ENCODE results near the gene INPP5B.

The INPP5B gene

GRCh38 chr1:37865348-37866120, 81.3 kb downstream of the INPP5B start:
- DNase-seq: no peak

DNA sequence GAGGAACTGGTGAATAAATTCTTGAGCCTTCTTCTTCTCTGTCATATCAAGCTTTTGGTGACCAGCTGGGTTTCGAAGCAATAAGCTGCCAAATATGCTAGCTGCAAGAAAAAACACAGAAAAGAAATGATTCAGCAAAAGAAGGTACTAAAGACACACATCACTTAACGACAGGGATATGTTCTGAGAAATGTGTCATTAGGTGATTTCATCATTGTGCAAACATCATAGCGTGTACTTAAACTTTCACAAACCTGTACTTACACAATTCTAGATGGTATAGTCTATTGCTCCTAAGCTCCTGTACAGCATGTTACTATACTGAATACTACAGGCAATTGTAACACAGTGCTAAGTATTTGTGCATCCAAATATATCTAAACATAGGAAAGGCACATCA, 84.5 kb downstream of the INPP5B start:
- DNase-seq: no peak

DNA sequence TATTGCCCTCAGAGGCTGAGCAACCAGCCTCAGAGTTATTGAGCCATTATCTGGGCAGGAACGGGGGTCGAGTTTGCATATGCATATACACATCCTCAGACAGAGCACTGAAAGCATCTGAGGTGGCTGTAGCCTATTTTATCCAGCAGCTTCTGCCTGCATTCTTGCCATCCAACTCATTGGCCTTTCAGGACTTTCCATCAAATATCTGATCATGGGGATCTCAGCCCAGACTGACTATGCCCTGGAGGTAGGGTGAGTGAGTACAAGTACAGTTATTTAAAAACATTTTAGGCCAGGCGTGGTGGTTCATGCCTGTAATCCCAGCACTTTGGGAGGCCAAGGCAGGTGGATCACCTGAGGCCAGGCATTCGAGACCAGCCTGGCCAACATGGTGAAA, 85.7 kb downstream of the INPP5B start:
- DNase-seq: no peak

DNA sequence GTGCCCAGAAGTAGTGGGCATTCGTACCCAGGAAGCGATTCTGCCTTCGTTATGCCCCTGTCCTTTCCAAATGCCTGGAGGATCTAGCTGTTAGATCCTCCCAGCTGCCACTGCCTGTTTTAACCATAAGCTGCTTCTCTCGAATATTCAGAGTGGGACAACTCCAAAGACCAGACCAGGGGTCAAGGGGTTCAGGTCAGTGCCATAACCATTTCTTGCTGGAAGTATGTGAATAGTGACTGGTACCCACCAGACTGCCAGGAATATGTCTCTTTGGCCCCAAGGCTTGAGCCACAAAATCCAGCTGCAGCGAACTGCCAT, 86.5 kb downstream of the INPP5B start:
- DNase-seq: no peak

GRCh38 chr1:37859507-37860345, 87.1 kb downstream of the INPP5B start, which contains the start of gene MTF1:
TSS of gene MTF1 (minus strand) at chr1:37859592. CDS start at chr1:37857658, 1,934 bp downstream.
- peak; percentile 78 for DNase-seq

DNA sequence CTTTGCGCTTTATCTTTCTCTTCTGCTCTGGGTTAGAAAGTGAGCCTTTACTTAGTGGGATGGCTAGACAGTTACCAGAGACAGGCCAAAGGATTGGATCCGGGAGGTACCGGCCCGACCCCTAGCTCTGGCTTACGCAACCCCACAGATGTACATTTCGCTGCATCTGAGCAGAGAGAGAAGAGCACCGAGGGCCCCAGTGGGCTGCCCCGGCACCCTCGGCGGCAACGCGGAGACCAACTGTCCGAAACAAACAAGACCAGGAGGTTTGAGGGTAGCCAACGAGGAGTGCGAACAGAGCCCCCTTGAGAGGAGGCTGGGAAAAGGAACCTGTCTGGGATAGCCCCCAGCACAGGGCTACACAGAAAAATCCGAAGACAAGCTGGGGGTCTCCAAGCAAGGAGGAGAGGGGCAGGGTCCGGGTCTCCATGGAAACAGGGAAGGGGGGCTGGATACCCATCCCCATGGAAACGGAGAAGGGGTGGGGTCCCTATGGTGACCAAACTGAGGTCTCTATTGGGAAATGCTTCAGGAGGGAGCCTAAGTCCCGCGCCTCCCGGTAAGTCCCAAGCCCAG, 87.8 kb downstream of the INPP5B start:
- DNase-seq: no peak

GRCh38 chr1:37854406-37854805, 92.4 kb downstream of the INPP5B start:
- DNase-seq: no peak

DNA sequence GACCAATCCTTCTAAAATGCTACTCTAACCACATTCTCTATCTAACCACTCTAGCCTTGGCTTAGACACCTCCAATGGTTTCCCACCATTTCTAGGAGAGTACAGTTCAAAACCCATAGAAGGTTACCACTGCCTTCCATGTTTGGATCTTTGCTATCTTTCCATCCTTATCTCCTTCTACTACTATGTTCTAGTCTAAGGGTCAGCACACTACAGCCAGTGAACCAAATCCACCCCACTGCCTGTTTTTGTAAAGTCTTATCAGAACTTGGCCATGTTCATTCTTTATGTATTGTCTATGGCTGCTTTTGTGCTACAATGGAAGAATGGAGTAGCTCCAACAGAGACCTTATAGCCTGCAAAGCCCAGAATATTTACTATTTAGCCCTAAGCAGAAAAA, 93.7 kb downstream of the INPP5B start:
- DNase-seq: no peak

- no peak for DNase-seq
Measured at GRCh38 chr1:37851782-37852210, 95.1 kb downstream of the INPP5B start.

GRCh38 chr1:37851262-37851661, 95.6 kb downstream of the INPP5B start:
- DNase-seq: no peak

DNA sequence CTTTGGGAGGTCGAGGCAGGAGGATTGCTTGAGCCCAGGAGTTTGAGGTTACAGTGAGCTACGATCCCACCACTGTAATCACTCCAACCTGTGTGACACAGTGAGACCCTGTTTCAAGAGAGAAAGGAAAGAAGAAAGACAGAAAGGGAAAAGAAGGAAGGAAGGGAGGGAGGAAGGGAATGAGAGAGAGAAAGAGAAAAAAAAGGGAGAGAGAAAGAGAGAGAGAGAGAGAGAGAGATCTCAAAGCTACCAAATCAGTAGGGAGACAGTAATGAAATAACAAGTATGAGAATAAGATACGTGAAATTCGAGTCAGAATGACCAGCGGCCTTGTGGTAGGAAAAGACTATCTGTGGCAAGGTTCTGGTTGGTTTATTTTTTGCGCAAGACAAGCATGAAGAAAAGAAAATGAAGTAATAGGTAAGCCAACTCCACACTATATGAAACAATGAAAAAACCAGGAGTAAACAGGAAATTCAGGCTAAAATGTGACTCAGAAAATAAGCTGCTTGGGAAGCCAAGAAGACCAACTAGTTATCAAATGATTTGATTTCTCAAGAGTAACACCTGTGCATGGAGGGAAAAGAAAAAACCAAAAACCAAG, 96.4 kb downstream of the INPP5B start:
- no peak for DNase-seq

- DNase-seq: no peak
Measured at GRCh38 chr1:37849480-37849879, 97.4 kb downstream of the INPP5B start.

DNA sequence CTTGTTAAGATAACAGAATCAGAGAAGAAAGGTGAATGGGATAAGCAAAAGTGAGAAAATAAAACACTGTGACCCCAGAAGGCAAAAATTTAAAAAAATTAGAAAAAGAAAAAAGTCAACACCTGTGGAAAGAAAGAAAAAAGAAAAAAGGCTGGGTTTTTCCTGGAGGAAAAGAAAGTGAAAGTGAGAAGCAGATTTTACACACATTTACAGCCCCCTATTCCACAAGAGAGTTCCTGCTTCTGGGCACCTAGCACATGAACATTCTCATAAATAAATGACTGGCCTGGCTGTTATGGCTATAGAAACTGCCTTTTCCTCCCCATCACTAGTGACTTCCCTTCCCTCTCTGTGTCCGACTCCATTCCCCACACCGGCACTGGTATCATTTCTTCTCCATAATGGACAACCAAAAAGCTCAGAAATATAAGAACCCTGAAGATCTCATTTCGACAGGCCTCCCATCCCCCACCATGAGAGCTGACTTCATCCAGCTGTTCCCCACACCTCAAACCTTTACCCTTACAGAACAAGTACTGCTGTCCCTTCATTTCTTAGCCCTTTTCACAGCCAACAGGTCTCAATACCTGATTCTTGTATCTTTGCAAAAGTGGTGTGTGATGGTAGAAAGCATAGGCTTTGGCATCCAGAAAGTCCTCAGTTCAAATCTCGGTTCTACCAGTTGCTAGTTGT, 100.1 kb downstream of the INPP5B start:
- DNase-seq: no peak

DNA sequence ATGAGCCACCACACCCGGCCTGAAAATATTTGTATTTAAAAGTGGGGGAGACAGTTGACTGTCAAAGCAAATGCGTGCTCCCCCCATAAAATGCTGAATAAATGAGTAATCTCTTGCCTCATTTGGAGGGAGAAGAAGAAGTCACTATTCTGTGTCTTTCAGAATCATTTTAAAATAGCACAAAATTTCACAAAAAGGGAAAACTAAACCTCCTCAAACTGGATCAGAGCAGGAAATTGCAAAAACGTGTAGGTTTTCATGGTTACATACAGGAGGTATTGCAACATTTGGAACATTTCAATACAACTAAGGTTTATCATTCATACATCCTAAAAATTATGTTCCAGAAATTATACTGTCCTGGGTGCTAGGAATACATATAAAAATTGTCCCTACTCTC, 101.1 kb downstream of the INPP5B start:
- no peak for DNase-seq

- DNase-seq: no peak
Measured at GRCh38 chr1:37845049-37845646, 101.7 kb downstream of the INPP5B start.

GRCh38 chr1:37844536-37844935, 102.3 kb downstream of the INPP5B start:
- no peak for DNase-seq

- DNase-seq: no peak
Measured at GRCh38 chr1:37841652-37842051, 105.2 kb downstream of the INPP5B start.

DNA sequence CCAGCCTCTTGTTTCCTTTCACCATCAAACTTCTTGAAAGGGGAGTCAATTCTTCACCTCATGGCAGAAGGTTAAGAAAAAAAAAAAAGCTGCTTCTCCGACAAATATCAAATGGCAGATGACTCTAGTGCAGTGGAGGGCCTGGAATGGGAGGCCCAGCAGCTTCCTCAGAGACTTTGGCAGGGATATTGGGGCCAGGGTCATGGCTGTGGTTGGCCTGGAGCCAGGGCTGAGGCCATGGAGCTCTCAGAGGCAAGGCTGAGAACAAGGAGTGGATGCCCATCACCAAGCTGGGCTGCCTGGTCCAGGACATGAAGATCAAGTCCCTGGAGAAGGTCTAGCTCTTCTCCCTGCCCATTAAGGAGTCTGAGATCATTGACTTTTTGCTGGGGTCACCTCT, 106.1 kb downstream of the INPP5B start:
- no peak for DNase-seq

- no peak for DNase-seq
Measured at GRCh38 chr1:37839676-37840075, 107.2 kb downstream of the INPP5B start.

GRCh38 chr1:37836788-37837187, 110.1 kb downstream of the INPP5B start:
- DNase-seq: no peak

DNA sequence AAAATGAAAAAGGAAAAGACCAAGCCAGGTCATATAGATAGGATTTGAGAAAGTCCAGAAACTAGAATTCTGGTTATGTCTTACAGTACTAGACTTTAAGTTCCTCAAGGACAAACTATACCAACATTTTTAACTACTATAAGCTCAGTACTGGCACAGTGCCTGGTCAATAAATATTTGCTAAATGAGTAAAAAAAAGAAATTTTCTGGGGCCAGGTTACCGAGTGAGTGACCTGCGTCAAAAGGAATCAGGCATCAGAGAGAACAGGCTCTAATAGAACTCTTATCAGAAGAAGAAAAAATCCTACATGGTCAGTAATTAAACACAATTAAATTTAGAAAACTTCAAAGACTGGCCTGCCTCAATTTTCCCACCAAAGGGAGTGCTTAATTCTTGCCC, 115.0 kb downstream of the INPP5B start:
- no peak for DNase-seq

GRCh38 chr1:37831109-37831508, 115.7 kb downstream of the INPP5B start:
- no peak for DNase-seq
